WTC11 (cell line): ENCODE data around the gene KISS1R.

Source experiments
- CBFB ChIP-seq: sonication (generic); formaldehyde crosslinking; IDR thresholded peaks from 2 replicates; pipeline ENCODE4 v1.8.1; 2022; ENCODE audit warnings: mild to moderate bottlenecking, low read depth, missing genetic modification reagents
- CTCF ChIP-seq: fragments of 200-600 bp; IDR thresholded peaks from 2 replicates; pipeline ENCODE4 v1.8.0; 2022; ENCODE audit warnings: antibody characterized with exemption
- E2F4 ChIP-seq: sonication (generic); formaldehyde crosslinking; IDR thresholded peaks from 2 replicates; pipeline ENCODE4 v1.8.1; 2022; ENCODE audit warnings: low read depth, mild to moderate bottlenecking, moderate library complexity, missing genetic modification reagents, borderline replicate concordance
- MLX ChIP-seq: sonication (generic); formaldehyde crosslinking; IDR thresholded peaks from 2 replicates; pipeline ENCODE4 v1.8.1; 2023; ENCODE audit warnings: mild to moderate bottlenecking, missing genetic modification reagents, moderate library complexity
- NFE2L1 ChIP-seq: sonication (generic); formaldehyde crosslinking; IDR thresholded peaks from 2 replicates; pipeline ENCODE4 v1.8.1; 2023; ENCODE audit warnings: missing genetic modification reagents
- STAT6 ChIP-seq: sonication (generic); formaldehyde crosslinking; conservative IDR thresholded peaks from 2 replicates; pipeline ENCODE4 v1.8.1; 2023; ENCODE audit warnings: mild to moderate bottlenecking, low read depth, missing genetic modification reagents, moderate library complexity

GRCh38 chr19:903266-903797, 13.8 kb upstream of the KISS1R start:
- no peak for TF ChIP-seq CTCF
- TF ChIP-seq STAT6 (CRISPR knock-in tag) = no peak
- TF ChIP-seq NFE2L1 = no peak
- no peak for TF ChIP-seq MLX (CRISPR knock-in tag)
- no peak for TF ChIP-seq CBFB (CRISPR knock-in tag)
- TF ChIP-seq E2F4 (CRISPR knock-in tag) = no peak
